HFFc6 (cell line): Measurements from ENCODE around the gene CTNNA3. TPM values are rescaled to one million over a fixed set of nuclear protein-coding genes. Genes with fewer than 3 reads are reported as not detected.

Experiments used
- DNase-seq: peaks from one replicate; pipeline ENCODE4 v3.0.0-alpha.2; 2018
- H3K27ac Mint-ChIP-seq: 2 replicates; pipeline ENCODE4 v1.8.0; 2020; ENCODE audit warnings: mild to moderate bottlenecking, mixed read lengths
- H3K27me3 Mint-ChIP-seq: 2 replicates; pipeline ENCODE4 v1.8.0; 2021; ENCODE audit warnings: mild to moderate bottlenecking, moderate library complexity, mixed read lengths; ENCODE audit not compliant: insufficient read depth
- H3K36me3 Mint-ChIP-seq: 2 replicates; pipeline ENCODE4 v1.8.0; 2021; ENCODE audit warnings: low read depth, mixed read lengths
- H3K4me1 Mint-ChIP-seq: 2 replicates; pipeline ENCODE4 v1.8.0; 2020; ENCODE audit warnings: low read depth, mixed read lengths
- H3K4me3 Mint-ChIP-seq: 2 replicates; pipeline ENCODE4 v1.8.0; 2020; ENCODE audit warnings: mild to moderate bottlenecking, moderate library complexity, mixed read lengths
- H3K9me3 Mint-ChIP-seq: 2 replicates; pipeline ENCODE4 v1.8.0; 2020; ENCODE audit warnings: mild to moderate bottlenecking, mixed read lengths
- total RNA-seq, 6 experiments: library from RNA; stranded (reverse); fragmentation: NEBNext Ultra II Directional; extraction: Animal tissue kit (Norgen Biotek cat#: 25700); gene quantifications; 2 replicates in 1 of 6; 3 replicates in 5 of 6; pipeline ENCODE4 v1.2.3, GENCODE V29; 2021
- TF ChIP-seq, protein P1 (sequence below): fragments of 200-600 bp; sonication (generic); IDR thresholded peaks from 2 replicates; pipeline ENCODE4 v1.5.0; 2021; ENCODE audit warnings: antibody characterized with exemption, mild to moderate bottlenecking

Gene CTNNA3
- total RNA-seq, 6 experiments from 2014 or later = not detected

DNA sequence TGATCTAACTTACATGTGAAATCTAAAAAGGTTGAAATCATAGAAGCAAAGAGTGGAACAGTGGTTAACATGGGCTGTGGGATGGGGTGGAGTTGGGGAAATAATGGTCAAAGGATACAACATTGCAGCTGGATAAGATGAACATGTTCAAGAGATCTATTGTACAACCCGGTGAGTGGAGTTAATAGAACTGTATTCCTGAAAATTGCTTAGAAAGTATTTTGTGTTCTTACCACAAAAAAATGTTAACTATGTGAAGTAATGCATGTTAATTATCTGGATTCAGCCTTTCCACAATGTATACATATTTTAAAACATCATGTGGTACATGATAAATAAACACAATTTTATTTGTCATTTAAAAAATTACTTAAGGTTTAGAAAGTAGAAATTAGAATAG lies 1041.1 kb downstream of the CTNNA3 start:
- H3K4me3 Mint-ChIP-seq = no peak overlapping the region
- no peak overlapping the region for H3K27ac Mint-ChIP-seq
- TF ChIP-seq, protein P1, sequence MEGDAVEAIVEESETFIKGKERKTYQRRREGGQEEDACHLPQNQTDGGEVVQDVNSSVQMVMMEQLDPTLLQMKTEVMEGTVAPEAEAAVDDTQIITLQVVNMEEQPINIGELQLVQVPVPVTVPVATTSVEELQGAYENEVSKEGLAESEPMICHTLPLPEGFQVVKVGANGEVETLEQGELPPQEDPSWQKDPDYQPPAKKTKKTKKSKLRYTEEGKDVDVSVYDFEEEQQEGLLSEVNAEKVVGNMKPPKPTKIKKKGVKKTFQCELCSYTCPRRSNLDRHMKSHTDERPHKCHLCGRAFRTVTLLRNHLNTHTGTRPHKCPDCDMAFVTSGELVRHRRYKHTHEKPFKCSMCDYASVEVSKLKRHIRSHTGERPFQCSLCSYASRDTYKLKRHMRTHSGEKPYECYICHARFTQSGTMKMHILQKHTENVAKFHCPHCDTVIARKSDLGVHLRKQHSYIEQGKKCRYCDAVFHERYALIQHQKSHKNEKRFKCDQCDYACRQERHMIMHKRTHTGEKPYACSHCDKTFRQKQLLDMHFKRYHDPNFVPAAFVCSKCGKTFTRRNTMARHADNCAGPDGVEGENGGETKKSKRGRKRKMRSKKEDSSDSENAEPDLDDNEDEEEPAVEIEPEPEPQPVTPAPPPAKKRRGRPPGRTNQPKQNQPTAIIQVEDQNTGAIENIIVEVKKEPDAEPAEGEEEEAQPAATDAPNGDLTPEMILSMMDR = no peak
- DNase-seq = no peak
- H3K36me3 Mint-ChIP-seq = no peaks in the 10 kb centered on the region
- no peaks in the 10 kb centered on the region; the same call in 1 of the 2 replicates for H3K27me3 Mint-ChIP-seq
- H3K4me1 Mint-ChIP-seq = no peaks in the 10 kb centered on the region; the same call in 1 of the 2 replicates
- peaks cover 29% of the 10 kb centered on the region for H3K9me3 Mint-ChIP-seq

DNA sequence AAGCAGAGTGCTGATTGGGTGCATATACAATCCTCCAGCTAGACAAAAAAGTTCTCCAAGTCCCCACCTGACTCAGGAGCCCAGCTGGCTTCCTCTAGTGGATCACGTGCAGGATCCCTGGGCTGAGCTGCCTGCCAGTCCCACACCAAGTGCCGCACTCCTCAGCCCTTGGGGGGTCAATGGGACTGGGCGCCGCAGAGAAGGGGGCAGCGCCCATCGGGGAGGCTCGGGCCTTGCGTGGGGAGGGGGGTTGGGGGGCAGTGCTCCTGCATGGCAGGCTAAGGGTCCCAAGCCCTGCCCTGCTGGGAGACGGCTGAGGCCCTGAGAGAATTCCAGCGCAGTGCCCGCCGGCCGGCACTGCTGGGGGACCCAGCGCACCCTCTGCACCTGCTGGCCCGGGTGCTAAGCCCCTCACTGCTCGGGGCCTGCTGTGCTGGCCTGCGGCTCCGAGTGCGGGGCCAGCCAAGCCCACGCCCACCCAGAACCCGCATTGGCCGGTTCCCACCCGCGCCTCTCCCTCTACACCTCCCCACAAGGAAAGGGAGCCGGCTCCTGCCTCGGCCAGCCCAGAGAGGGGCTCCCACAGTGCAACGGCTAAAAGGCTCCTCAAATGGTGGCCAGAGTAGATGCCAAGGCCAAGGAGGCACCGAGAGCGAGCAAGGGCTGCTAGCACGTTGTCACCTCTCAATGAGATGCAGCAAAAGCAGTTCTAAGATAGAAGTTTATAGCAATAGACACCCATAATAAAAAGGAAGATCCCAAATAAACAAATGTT lies 1044.5 kb downstream of the CTNNA3 start:
- Mint-ChIP-seq H3K27ac (no peak overlapping the region), H3K36me3 (no peaks in the 10 kb centered on the region), H3K4me1 (no peaks in the 10 kb centered on the region; the same call in 1 of the 2 replicates), H3K4me3 (no peak overlapping the region), H3K27me3 (no peaks in the 10 kb centered on the region; the same call in 1 of the 2 replicates), H3K9me3 (peaks cover 29% of the 10 kb centered on the region)
- TF ChIP-seq, protein P1 = no peak
- no peak for DNase-seq

DNA sequence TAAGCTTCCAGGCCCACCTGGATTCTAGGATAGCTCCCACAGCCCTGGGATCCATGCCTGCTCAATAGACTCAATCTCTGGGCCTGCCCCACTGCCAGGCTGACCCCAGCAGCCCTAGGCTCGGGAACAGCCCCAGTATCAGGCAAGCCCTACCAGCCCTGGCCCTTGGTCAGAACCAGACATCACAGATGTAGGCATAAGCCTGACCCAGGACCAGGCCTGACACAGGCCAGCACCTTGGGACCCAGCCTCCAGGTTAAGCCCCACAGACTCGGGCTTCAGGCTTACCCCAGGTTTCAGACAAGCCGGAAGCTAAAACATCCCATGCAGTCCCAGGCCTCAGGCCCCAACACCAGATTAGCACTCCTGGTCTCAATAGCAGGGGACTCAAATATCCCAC lies 1046.4 kb downstream of the CTNNA3 start:
- no peaks in the 10 kb centered on the region for H3K36me3 Mint-ChIP-seq
- no peak overlapping the region for H3K27ac Mint-ChIP-seq
- H3K27me3 Mint-ChIP-seq = no peaks in the 10 kb centered on the region; the same call in 1 of the 2 replicates
- TF ChIP-seq, protein P1 = no peak
- no peak for DNase-seq
- no peaks in the 10 kb centered on the region; the same call in 1 of the 2 replicates for H3K4me1 Mint-ChIP-seq
- H3K9me3 Mint-ChIP-seq = peaks cover 28% of the 10 kb centered on the region
- no peak overlapping the region for H3K4me3 Mint-ChIP-seq

DNA sequence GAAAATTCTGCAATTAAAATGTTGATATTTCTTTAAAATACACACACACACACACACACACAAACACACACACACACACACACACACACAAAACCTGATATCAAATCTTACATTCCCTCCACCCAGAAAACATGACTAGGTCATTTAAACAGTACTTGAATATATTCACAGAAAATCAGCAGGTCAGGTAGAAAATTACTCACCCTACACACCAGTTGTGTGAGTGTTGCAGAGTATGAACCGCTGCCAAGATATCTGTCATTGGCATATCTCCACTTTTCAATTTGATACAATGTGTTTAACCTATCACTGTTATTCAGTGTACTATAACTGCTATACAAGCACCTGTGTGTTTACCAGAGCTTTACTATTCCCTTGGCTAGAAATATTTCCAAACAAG lies 1053.8 kb downstream of the CTNNA3 start:
- Mint-ChIP-seq H3K4me1 (peaks cover 27% of the 10 kb centered on the region; the same call in 1 of the 2 replicates), H3K9me3 (peaks cover 4% of the 10 kb centered on the region; the same call in 1 of the 2 replicates), H3K27ac (no peak overlapping the region), H3K4me3 (no peak overlapping the region), H3K27me3 (no peaks in the 10 kb centered on the region), H3K36me3 (no peaks in the 10 kb centered on the region)
- TF ChIP-seq, protein P1 = no peak
- no peak for DNase-seq

DNA sequence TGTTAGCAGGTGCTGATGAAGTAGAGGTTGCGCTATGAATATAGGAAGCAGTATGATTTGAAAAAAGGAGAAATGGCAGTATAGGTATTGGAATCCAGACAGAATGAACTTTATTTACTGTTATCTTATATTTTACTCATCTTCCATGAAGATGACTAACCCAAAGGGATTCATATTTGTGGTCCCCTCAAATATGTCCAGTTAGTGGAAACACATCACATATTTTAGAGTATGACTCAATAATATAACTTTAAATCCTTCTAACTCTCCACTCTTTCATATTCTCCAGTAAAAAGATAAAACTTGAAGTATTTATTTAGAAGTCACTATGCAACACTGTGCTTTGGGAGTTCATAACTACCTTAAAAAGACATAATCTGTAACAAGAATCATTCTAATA lies 1056.6 kb downstream of the CTNNA3 start:
- TF ChIP-seq, protein P1 = no peak
- H3K9me3 Mint-ChIP-seq = peaks cover 4% of the 10 kb centered on the region; the same call in 1 of the 2 replicates
- no peak overlapping the region for H3K4me3 Mint-ChIP-seq
- H3K27me3 Mint-ChIP-seq = no peaks in the 10 kb centered on the region
- H3K27ac Mint-ChIP-seq = peak overlapping the region; percentile 42; the same call in 1 of the 2 replicates
- peak; percentile 50 for DNase-seq
- H3K36me3 Mint-ChIP-seq = no peaks in the 10 kb centered on the region
- H3K4me1 Mint-ChIP-seq = peaks cover 27% of the 10 kb centered on the region; the same call in 1 of the 2 replicates
